NCI-H748 treated with DMSO at 0.1 percent for 48 hours (cell line): ENCODE measurements around the gene RAPGEF6.
"Not testable (repeated sequence)": the region's sequence is repeated elsewhere in the genome, so short reads cannot be mapped to it uniquely, and the experiment has no call there.

Experiments
- DNase-seq: peaks from one replicate; lab custom pipeline; 2025; lab: John Stamatoyannopoulos, UW

RAPGEF6 gene

GRCh38 chr5:131423056-131423455 lies 212.0 kb downstream of the RAPGEF6 start:
- DNase-seq = no peak

- no peak for DNase-seq
Measured at GRCh38 chr5:131419877-131420276, 215.2 kb downstream of the RAPGEF6 start.

GRCh38 chr5:131418846-131419245 lies 216.2 kb downstream of the RAPGEF6 start:
- no peak for DNase-seq

- DNase-seq = peak; percentile 44
Measured at GRCh38 chr5:131417240-131417869, 217.7 kb downstream of the RAPGEF6 start.

GRCh38 chr5:131416729-131417128 lies 218.3 kb downstream of the RAPGEF6 start:
- no peak for DNase-seq

GRCh38 chr5:131413605-131414559 lies 221.1 kb downstream of the RAPGEF6 start:
- no peak for DNase-seq

- no peak for DNase-seq
Measured at GRCh38 chr5:131406975-131407638, 227.9 kb downstream of the RAPGEF6 start.

GRCh38 chr5:131406076-131406475 lies 229.0 kb downstream of the RAPGEF6 start:
- no peak for DNase-seq

GRCh38 chr5:131405674-131406073 lies 229.4 kb downstream of the RAPGEF6 start:
- DNase-seq = no peak

GRCh38 chr5:131400585-131400984 lies 234.4 kb downstream of the RAPGEF6 start:
- no peak for DNase-seq

- not testable (repeated sequence) for DNase-seq
Measured at GRCh38 chr5:131399007-131399406, 236.0 kb downstream of the RAPGEF6 start.

- no peak for DNase-seq
Measured at GRCh38 chr5:131396630-131397273, 238.3 kb downstream of the RAPGEF6 start.

- DNase-seq = no peak
Measured at GRCh38 chr5:131396015-131396414, 239.0 kb downstream of the RAPGEF6 start.

GRCh38 chr5:131394128-131394527 lies 240.9 kb downstream of the RAPGEF6 start:
- no peak for DNase-seq

GRCh38 chr5:131393498-131393968 lies 241.5 kb downstream of the RAPGEF6 start:
- no peak for DNase-seq

- DNase-seq = no peak
Measured at GRCh38 chr5:131392466-131393095, 242.4 kb downstream of the RAPGEF6 start.

- no peak for DNase-seq
Measured at GRCh38 chr5:131389869-131390265, 245.2 kb downstream of the RAPGEF6 start.

GRCh38 chr5:131389096-131389868 lies 245.7 kb downstream of the RAPGEF6 start:
- no peak for DNase-seq

GRCh38 chr5:131387255-131387654 lies 247.8 kb downstream of the RAPGEF6 start:
- DNase-seq = no peak

- DNase-seq = peak; percentile 36
Measured at GRCh38 chr5:131386779-131387178, 248.2 kb downstream of the RAPGEF6 start.

GRCh38 chr5:131386124-131386523 lies 248.9 kb downstream of the RAPGEF6 start:
- no peak for DNase-seq
